GM19395 (cell line): ENCODE data around the gene BEX2.
"Not testable (repeated sequence)": the region's sequence is repeated elsewhere in the genome, so short reads cannot be mapped to it uniquely, and the experiment has no call there.

Experiments
- ATAC-seq: cut with Tn5 transposase; IDR thresholded peaks from one replicate; pipeline ENCODE4 v1.9.1; 2021; ENCODE audit warnings: mild to moderate bottlenecking, moderate library complexity; ENCODE audit not compliant: unreplicated experiment

The BEX2 gene

GRCh38 chrX:103310555-103311398, at the start of gene BEX2:
BEX2 (minus strand) TSS chrX:103310990; CDS start chrX:103309976, 1,014 bp downstream.
- ATAC-seq: peak; percentile 97

- ATAC-seq: no peak
These were observed 49.3 kb upstream of the BEX2 start for GRCh38 chrX:103360092-103360491.

DNA sequence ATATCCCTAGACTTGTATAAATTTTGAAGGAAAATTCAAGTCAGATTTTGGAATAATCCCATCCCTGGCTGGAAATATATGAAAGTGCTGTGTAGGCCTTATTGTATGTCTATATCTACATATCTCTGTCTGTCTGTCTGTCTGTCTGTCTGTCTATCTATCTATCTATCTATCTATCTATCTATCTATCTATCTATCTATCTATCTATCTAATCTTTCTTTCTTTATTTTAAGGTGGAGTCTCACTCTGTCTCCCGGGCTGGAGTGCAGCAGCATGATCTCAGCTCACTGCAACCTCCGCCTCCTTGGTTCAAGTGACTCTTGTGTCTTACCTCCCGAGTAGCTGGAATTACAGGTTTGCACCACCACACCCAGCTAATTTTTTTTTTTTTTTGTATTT, 48.8 kb upstream of the BEX2 start:
- ATAC-seq: not testable (repeated sequence)

DNA sequence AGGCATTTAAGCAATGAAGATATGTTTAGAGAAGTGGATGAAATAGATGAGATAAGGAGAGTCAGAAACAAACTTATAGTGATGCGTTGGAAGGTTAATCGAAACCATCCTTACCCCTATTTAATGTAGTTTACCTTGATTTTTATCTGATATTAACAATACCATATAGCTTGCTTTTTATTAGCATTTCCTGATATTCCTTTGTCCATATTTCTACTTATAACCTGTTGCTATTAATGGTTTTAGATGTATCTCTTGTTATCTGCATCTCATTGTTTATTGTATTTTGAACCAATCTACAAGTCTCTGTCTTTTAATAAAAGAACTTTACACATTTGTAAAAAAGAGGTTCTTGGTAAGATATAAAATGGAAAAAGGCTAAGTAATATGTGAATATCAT, 47.1 kb upstream of the BEX2 start:
- ATAC-seq: no peak

GRCh38 chrX:103356858-103357257, 46.1 kb upstream of the BEX2 start:
- no peak for ATAC-seq

DNA sequence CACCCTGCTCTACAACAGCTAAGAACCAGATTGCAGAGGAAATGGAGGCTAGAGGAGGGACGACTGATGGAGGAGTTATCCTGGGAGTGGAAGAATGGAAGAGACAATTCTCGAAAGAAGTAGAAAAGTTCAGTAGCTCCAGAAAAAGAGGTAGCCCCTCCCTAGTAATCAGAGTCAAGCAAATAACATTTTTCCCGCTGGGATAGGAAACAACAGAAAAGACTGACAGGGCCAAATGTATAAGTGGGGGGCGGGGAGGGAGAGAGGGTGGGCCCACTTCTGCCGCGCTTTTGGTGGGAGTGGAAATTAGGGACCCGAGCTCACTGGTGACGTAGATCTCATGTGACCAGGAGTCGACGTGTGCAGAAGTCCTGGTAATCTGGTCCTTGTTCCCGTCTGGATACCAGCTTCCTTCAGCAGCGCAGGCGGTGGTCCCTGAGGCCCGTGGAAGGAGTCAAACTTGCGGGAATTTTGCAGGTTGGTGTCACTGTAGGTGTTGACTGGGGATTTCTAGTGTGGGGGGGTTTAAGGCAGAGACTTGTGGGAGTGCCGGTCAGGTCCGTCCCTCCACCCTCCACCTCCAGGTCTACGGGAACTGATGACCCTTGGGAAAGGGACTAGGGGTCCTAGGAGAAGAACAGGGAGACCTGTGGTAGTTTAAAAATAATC, 45.5 kb upstream of the BEX2 start, which contains the start of gene TCEAL9:
TCEAL9 (plus strand) TSS at position 377 of the 669 bp plus-strand sequence. CDS start 1,179 bp downstream, outside the sequence.
- peak; percentile 67 for ATAC-seq

- ATAC-seq: no peak
These were observed 37.0 kb upstream of the BEX2 start for GRCh38 chrX:103347682-103348397.

- ATAC-seq: no peak
These were observed 33.8 kb upstream of the BEX2 start for GRCh38 chrX:103344606-103345005.

DNA sequence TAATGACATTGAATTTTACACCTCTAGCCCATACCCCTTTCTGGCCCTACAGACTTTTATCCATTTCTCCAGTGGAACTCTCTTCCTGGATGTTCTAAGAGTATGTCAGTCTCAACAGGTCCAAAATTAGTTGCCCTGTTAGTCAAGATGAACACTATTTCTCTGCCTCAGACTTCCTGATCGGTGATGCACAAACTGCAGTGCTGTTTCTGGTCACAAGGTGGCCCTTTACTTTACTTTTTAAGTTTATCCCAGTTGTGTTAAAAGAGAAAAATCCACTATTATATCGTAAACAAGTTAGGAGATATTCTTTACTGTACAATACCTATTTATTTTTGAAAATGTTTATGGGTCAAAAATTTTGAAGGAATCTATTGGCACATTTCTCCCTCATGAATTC, 32.3 kb upstream of the BEX2 start:
- ATAC-seq: peak; percentile 81

DNA sequence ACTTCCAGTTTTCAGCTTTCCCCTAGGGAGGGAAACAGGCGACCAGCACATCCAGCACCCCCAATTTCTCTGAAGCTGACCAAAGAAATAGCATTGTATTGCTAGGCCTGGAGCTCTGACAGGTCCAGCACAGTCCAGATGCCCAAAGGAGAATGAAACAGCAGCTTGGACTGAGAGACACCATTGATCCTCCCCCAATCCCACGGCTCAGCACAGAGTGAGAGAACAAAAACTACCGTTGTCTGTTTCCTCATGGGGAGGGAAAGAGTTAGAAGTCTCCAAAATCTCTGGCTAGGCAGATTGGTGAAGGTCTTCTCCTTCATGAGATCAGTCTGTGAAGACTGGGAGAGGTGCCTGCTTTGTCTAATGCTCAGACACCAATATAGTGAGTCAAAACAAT, 27.9 kb upstream of the BEX2 start:
- ATAC-seq: no peak

DNA sequence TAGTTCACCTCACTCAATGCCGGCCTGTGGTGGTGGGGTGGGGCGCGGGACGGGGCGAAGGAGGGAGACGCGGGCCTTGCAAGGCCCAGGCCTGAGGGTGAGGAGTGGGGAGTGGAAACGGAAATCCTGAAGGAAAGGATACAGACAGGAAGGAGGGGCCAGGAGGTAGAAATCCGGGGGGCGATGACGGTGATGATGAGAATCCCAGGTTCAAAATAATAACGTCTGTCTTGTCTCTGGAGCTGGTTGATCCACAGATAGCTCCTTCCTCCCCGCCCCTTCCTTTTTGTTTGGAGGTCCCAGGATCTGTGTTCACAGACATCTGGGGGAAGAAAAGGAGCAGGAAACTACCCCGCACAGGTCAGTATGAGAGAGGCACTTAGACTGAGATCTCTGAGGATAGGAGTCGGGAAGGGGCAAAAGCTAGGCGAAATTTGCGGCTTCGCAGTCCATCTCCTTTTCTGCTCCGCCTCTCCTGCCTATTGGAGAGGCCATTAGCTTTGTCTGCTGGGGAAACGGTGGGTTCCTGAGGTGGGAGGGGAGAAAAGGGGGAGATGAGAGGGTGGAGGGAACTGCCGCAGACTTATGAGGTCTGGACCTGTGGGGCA, 20.0 kb upstream of the BEX2 start:
- no peak for ATAC-seq

- ATAC-seq: no peak
These were observed 19.2 kb upstream of the BEX2 start, which contains the start of gene TCEAL7 for GRCh38 chrX:103329991-103330390. TCEAL7 (plus strand) TSS chrX:103330239; CDS start chrX:103331404, 1,165 bp downstream.

DNA sequence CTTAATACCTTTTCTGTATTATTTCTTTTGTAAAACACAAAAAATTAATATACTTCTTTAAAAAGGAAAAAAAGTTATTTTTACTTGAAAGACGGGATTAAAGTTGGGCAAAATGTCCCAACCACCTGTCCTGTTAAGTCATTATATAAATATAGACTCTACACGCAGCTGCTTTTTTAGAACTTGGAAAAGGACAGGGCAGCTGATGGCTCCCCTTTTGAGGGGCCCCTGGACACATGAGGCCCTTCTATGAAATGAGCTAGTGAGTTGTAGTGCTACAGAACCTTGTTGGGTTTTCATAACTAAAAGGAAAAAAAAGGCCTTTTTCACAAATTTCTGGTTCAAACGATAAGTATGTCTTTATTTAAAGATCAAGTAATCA, 600 bp upstream of the BEX2 start:
- no peak for ATAC-seq

DNA sequence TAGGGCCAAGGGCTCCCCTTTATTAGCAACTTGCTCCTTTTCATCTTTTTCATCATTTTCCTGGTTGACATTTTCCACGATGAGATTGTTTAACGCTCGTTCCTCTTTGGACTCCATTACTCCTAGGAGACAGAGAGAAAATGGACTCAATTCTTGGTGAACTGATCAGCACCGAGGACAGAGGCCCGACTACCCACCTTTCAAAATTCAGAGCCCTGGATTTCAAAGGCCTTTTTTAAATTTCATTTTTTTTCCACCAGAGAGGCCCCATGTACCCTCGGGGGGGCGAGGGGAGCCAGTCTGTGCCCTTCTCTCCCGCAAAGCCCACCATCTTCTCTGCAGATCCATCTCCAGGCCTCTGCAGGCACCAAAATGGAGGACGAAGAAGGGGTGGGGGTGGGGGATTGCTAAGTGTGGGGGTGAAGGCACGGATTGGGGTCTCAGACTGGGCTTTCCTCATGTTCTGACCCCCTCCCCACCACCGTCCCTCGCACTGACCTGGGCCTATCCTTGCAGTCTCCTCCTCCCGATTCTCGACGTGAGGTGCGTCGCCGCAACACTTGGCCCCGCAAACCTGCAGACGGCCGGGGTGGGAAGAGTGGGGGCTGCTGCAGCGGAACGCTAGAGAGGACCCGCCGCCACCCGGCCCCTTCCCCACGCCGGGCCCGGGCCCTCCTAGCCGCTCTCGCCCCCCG, 783 bp downstream of the BEX2 start:
- no peak for ATAC-seq

GRCh38 chrX:103305666-103306065, 5.1 kb downstream of the BEX2 start:
- ATAC-seq: not testable (repeated sequence)

DNA sequence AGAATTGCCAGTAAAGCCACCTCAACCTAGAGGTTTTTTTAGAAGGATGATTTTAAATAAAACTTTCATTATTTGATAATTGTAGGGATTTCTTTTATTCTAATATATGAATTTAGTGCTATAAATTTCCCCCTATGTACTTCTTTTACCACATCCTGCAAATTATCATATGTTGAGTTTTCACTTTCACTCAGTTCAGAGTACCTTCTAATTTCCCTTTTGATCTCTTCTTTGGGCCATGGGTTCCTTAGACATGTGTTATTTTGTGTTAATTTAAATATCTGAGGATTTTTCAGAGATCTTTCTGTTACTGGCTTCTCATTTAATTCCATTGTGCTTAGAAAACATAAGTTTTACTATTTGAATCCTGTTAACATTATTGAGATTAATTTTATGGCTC, 6.1 kb downstream of the BEX2 start:
- no peak for ATAC-seq

GRCh38 chrX:103293118-103293517, 17.7 kb downstream of the BEX2 start:
- no peak for ATAC-seq

DNA sequence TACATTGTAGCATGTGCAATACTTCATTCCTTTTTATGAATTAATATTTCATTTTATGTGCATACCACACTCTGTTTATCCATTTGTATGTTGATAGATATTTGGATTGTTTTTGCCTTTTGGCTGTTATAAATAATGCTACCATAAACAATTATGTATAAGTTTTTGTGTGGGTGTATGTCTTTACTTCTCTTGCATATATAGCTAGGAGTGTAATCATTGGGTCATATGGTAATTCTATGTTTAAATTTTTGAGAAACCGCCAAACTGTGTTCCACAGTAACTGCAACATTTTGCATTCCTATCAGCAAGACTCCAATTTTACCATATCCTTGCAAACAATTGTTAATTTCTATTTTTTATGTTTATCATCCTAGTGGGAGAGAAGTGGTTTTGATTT, 31.2 kb downstream of the BEX2 start:
- ATAC-seq: no peak

- ATAC-seq: no peak
These were observed 34.2 kb downstream of the BEX2 start, which contains the start of gene TCEAL5 for GRCh38 chrX:103276581-103277002. TCEAL5 (minus strand) TSS chrX:103276750; CDS start chrX:103274563, 2,187 bp downstream.

DNA sequence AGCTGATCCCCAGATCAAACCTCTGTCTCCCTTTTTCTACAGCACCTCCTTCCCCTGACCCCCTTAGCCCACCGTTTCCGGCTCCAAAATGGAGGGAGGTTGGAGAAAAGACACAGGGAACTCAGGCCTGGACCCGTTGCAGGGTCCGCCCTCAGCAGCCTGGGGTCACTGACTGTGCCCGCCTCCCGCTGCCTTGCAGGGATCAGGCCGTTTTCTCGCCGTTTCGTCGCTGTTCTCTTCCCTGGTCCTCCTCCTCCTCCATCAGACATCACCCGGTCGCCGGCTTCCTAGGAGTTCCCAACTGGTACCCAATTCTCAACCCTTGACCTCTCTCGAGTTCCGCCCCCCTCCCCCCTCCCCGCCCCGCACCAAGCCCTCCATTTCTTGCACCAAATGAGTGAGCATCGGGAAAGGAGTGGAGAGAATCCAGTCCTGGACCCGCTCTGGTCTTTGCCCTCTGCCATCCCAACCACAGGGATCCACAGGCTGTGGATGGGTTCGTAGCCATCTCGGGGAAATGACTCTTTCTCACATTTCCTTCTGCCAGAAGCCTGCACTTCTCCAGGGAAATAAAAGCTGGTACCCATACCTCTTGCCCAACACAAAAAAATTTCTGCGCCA, 34.7 kb downstream of the BEX2 start:
- no peak for ATAC-seq
